ENCODE results near the gene TRIM8.

DNA sequence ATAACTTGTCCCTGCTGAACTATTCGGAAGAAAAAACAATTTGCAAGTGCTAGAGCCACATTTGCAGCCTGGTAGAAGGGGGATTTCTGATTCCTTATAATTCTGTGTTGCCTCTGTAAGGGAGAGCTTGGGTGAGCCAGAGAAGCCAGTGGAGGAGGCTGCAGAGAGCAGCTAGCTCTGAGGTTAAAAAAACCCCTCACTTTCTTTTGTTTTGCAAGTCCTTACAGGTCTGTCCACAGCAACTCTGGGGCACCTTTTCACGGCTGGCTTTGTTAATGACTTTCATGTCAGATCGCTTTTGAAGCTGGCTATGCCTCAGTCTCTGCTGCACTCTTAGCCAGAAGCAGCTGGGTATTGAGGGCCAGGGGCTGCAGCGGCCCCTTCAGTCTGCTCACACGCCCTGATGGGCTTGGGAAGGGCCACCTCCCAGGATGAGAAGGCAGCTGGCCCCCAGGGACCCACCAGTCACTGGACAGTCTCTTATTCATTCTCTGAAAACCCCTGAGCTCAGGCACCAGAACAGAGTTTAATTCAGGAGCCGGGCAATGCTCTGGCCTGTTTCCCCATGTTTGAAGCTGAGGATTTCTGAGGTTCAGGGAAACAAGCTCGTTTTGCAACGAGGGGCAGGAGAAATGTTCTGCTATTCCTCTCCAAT is 30.9 kb downstream of the TRIM8 start:
- TF ChIP-seq, protein P1, sequence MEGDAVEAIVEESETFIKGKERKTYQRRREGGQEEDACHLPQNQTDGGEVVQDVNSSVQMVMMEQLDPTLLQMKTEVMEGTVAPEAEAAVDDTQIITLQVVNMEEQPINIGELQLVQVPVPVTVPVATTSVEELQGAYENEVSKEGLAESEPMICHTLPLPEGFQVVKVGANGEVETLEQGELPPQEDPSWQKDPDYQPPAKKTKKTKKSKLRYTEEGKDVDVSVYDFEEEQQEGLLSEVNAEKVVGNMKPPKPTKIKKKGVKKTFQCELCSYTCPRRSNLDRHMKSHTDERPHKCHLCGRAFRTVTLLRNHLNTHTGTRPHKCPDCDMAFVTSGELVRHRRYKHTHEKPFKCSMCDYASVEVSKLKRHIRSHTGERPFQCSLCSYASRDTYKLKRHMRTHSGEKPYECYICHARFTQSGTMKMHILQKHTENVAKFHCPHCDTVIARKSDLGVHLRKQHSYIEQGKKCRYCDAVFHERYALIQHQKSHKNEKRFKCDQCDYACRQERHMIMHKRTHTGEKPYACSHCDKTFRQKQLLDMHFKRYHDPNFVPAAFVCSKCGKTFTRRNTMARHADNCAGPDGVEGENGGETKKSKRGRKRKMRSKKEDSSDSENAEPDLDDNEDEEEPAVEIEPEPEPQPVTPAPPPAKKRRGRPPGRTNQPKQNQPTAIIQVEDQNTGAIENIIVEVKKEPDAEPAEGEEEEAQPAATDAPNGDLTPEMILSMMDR (IDR thresholded peaks at IDR 0.05): no peak
- TF ChIP-seq EP300 (IDR thresholded peaks at IDR 0.05) (no peak), POLR2A (IDR thresholded peaks at IDR 0.05) (no peak)

Data from ovary (tissue), 3 donors.